ENCODE data around the gene CPLX1. TPM values are rescaled to one million over a fixed set of nuclear protein-coding genes. Genes with fewer than 3 reads are reported as not detected.

The CPLX1 gene
- total RNA-seq, 2 donors from 2014 or later: 0.85 to 1.2 TPM

- Histone ChIP-seq H3K36me3 (peaks cover 61% of the 10 kb centered on the region), H3K27me3 (replicated peaks; ENCODE audit: insufficient read depth) (no peaks in the 10 kb centered on the region), H3K9me3 (peaks cover 26% of the 10 kb centered on the region), H3K4me3 (no peak overlapping the region), H3K4me1 (ENCODE audit: control insufficient read depth in 1 of 2, low read depth in 2 of 2) (no peaks in the 10 kb centered on the region), H3K27ac (no peak overlapping the region)
- no peak for TF ChIP-seq CTCF (IDR thresholded peaks at IDR 0.05)
- DNase-seq (ENCODE audit: low spot score) (no peak), ATAC-seq (ENCODE audit: insufficient number of reproducible peaks, low FRiP score, low read depth) (no peak)
These were observed 53.2 kb downstream of the CPLX1 start for GRCh38 chr4:772776-773175.

DNA sequence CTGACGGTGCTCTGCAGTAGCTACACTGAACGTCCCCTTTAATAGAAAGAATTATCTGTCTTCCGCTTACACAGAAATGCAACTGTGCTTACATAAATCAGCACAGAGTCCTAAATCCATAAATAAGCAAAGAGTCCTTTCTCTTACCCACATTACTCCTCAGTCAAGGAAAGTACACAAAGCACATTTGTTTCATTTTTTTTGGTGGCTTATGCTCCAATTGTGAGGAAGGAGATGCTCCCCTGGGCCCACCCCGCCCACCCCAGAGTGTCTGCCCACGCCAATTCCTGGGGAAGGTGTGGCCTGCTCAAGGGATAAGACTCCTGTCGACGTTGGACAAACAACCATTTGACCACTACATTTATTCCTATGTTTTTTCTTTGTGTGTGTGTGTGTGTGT is 53.8 kb downstream of the CPLX1 start:
- Histone ChIP-seq H3K36me3 (peaks cover 63% of the 10 kb centered on the region), H3K27me3 (replicated peaks; ENCODE audit: insufficient read depth) (no peaks in the 10 kb centered on the region)
- ATAC-seq (ENCODE audit: insufficient number of reproducible peaks, low FRiP score, low read depth): no peak

GRCh38 chr4:771464-771863 is 54.5 kb downstream of the CPLX1 start:
- Histone ChIP-seq H3K27ac (no peak overlapping the region), H3K4me1 (ENCODE audit: control insufficient read depth in 1 of 2, low read depth in 2 of 2) (no peaks in the 10 kb centered on the region), H3K9me3 (peaks cover 33% of the 10 kb centered on the region), H3K27me3 (replicated peaks; ENCODE audit: insufficient read depth) (no peaks in the 10 kb centered on the region), H3K4me3 (no peak overlapping the region), H3K36me3 (peaks cover 69% of the 10 kb centered on the region)
- no peak for TF ChIP-seq CTCF (IDR thresholded peaks at IDR 0.05)
- no peak for ATAC-seq (ENCODE audit: insufficient number of reproducible peaks, low FRiP score, low read depth)
- DNase-seq (ENCODE audit: low spot score): no peak

More for the DNA sequence above, 53.8 kb downstream of the CPLX1 start:
- Histone ChIP-seq H3K4me1 (ENCODE audit: control insufficient read depth in 1 of 2, low read depth in 2 of 2) (no peaks in the 10 kb centered on the region), H3K4me3 (no peak overlapping the region), H3K9me3 (peaks cover 26% of the 10 kb centered on the region), H3K27ac (no peak overlapping the region)
- no peak for DNase-seq (ENCODE audit: low spot score)
- TF ChIP-seq CTCF (IDR thresholded peaks at IDR 0.05): no peak

DNA sequence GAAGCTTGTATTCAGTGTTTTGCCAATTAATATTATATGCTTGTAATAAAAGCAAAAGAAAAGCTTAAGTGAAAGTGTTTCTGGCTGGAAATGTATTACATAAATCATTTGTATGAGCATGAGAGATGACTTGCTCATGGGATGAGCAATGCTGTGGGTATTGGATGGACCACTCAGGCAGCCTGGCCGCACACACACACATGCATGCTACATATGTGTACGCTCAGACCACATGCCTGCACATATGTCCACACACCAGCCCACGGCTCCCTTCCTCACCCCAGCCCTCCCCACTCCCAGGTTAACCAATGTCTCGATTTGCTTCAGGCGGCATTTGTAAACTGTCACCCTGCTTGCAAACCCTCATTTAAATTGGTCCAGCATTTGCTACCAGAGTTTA is 55.9 kb downstream of the CPLX1 start:
- H3K36me3 ChIP-seq: peaks cover 72% of the 10 kb centered on the region
- H3K4me3 ChIP-seq: no peak overlapping the region
- H3K27ac ChIP-seq: no peak overlapping the region
- no peak for DNase-seq (ENCODE audit: low spot score)
- peaks cover 46% of the 10 kb centered on the region for H3K9me3 ChIP-seq
- H3K4me1 ChIP-seq (ENCODE audit: control insufficient read depth in 1 of 2, low read depth in 2 of 2): no peaks in the 10 kb centered on the region
- no peak for TF ChIP-seq CTCF (IDR thresholded peaks at IDR 0.05)
- H3K27me3 ChIP-seq (replicated peaks; ENCODE audit: insufficient read depth): no peaks in the 10 kb centered on the region
- no peak for ATAC-seq (ENCODE audit: insufficient number of reproducible peaks, low FRiP score, low read depth)

GRCh38 chr4:769511-769910 is 56.4 kb downstream of the CPLX1 start:
- no peak overlapping the region for H3K27ac ChIP-seq
- no peak for TF ChIP-seq CTCF (IDR thresholded peaks at IDR 0.05)
- H3K4me3 ChIP-seq: no peak overlapping the region
- H3K27me3 ChIP-seq (replicated peaks; ENCODE audit: insufficient read depth): no peaks in the 10 kb centered on the region
- DNase-seq (ENCODE audit: low spot score) (no peak), ATAC-seq (ENCODE audit: insufficient number of reproducible peaks, low FRiP score, low read depth) (no peak)
- peaks cover 49% of the 10 kb centered on the region for H3K9me3 ChIP-seq
- H3K36me3 ChIP-seq: peaks cover 70% of the 10 kb centered on the region
- no peaks in the 10 kb centered on the region for H3K4me1 ChIP-seq (ENCODE audit: control insufficient read depth in 1 of 2, low read depth in 2 of 2)
